ENCODE measurements around the gene ATG7.

GRCh38 chr3:11306817-11307589 lies 34.8 kb downstream of the ATG7 start:
- TF ChIP-seq POLR2A (IDR thresholded peaks at IDR 0.05), result no peak
- TF ChIP-seq, protein P1, sequence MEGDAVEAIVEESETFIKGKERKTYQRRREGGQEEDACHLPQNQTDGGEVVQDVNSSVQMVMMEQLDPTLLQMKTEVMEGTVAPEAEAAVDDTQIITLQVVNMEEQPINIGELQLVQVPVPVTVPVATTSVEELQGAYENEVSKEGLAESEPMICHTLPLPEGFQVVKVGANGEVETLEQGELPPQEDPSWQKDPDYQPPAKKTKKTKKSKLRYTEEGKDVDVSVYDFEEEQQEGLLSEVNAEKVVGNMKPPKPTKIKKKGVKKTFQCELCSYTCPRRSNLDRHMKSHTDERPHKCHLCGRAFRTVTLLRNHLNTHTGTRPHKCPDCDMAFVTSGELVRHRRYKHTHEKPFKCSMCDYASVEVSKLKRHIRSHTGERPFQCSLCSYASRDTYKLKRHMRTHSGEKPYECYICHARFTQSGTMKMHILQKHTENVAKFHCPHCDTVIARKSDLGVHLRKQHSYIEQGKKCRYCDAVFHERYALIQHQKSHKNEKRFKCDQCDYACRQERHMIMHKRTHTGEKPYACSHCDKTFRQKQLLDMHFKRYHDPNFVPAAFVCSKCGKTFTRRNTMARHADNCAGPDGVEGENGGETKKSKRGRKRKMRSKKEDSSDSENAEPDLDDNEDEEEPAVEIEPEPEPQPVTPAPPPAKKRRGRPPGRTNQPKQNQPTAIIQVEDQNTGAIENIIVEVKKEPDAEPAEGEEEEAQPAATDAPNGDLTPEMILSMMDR (IDR thresholded peaks at IDR 0.05), result no peak
